Glomerular visceral epithelial cell (primary cell): ENCODE results near the gene PARVG.

Source experiments
- DNase-seq: peaks from one replicate; pipeline ENCODE4 v3.0.0-alpha.2; 2016; ENCODE audit errors: extremely low spot score

Gene PARVG

GRCh38 chr22:44179989-44180705 lies 578 bp upstream of the PARVG start:
- DNase-seq = no peak

- DNase-seq = peak; percentile 16
Measured at GRCh38 chr22:44181033-44181911, 547 bp downstream of the PARVG start.

- no peak for DNase-seq
Measured at GRCh38 chr22:44181912-44182587, 1.3 kb downstream of the PARVG start.

GRCh38 chr22:44182588-44183286 lies 2.0 kb downstream of the PARVG start:
- no peak for DNase-seq

GRCh38 chr22:44183287-44183588 lies 2.5 kb downstream of the PARVG start:
- no peak for DNase-seq

GRCh38 chr22:44184006-44184405 lies 3.3 kb downstream of the PARVG start:
- DNase-seq = no peak

GRCh38 chr22:44185237-44186120 lies 4.8 kb downstream of the PARVG start:
- DNase-seq = no peak

GRCh38 chr22:44186121-44186510 lies 5.4 kb downstream of the PARVG start:
- no peak for DNase-seq

GRCh38 chr22:44186737-44187136 lies 6.0 kb downstream of the PARVG start:
- no peak for DNase-seq

GRCh38 chr22:44187652-44188230 lies 7.0 kb downstream of the PARVG start:
- DNase-seq = no peak

- no peak for DNase-seq
Measured at GRCh38 chr22:44188316-44188715, 7.6 kb downstream of the PARVG start.

- DNase-seq = no peak
Measured at GRCh38 chr22:44188986-44189630, 8.4 kb downstream of the PARVG start.

- DNase-seq = no peak
Measured at GRCh38 chr22:44190381-44190976, 9.8 kb downstream of the PARVG start.

- DNase-seq = peak; percentile 38
Measured at GRCh38 chr22:44191036-44191454, 10.3 kb downstream of the PARVG start.

GRCh38 chr22:44192098-44192815 lies 11.5 kb downstream of the PARVG start:
- no peak for DNase-seq

- DNase-seq = no peak
Measured at GRCh38 chr22:44192816-44193534, 12.2 kb downstream of the PARVG start.

- peak; percentile 51 for DNase-seq
Measured at GRCh38 chr22:44193535-44193891, 12.8 kb downstream of the PARVG start.

GRCh38 chr22:44194569-44194968 lies 13.8 kb downstream of the PARVG start:
- no peak for DNase-seq
